DOHH2 (cell line): ENCODE measurements around the gene MTR.

ENCODE experiments used
- H3F3A ChIP-seq: fragments of 200-600 bp; sonication (generic), shearing (Covaris generic); 2 replicates; pipeline ENCODE4 v1.6.0; 2016; ENCODE audit warnings: antibody characterized with exemption, mild to moderate bottlenecking; ENCODE audit not compliant: control insufficient read depth, insufficient read depth
- H3K27ac ChIP-seq: fragments of 200-600 bp; sonication (generic); 2 replicates; pipeline ENCODE4 v1.5.1; 2014; ENCODE audit warnings: low read depth, mild to moderate bottlenecking, low read length, moderate library complexity
- H3K27me3 ChIP-seq: fragments of 200-600 bp; sonication (generic); 2 replicates; pipeline ENCODE4 v1.6.1; 2014; ENCODE audit warnings: mild to moderate bottlenecking, low read length, mixed read lengths; ENCODE audit not compliant: control insufficient read depth
- H3K36me3 ChIP-seq: fragments of 200-600 bp; sonication (generic); 2 replicates; pipeline ENCODE4 v1.6.1; 2014; ENCODE audit warnings: mild to moderate bottlenecking, low read length, moderate library complexity, mixed read lengths; ENCODE audit not compliant: control insufficient read depth
- H3K4me1 ChIP-seq: fragments of 200-600 bp; sonication (generic); 2 replicates; pipeline ENCODE4 v1.6.1; 2014; ENCODE audit warnings: mild to moderate bottlenecking, low read length, mixed read lengths; ENCODE audit not compliant: control insufficient read depth
- H3K4me2 ChIP-seq: fragments of 200-600 bp; sonication (generic); 2 replicates; pipeline ENCODE4 v1.6.0; 2014; ENCODE audit warnings: mild to moderate bottlenecking, low read length, moderate library complexity
- H3K4me3 ChIP-seq: fragments of 200-600 bp; sonication (generic); 2 replicates; pipeline ENCODE4 v1.5.1; 2014; ENCODE audit warnings: mild to moderate bottlenecking, low read length, mixed read lengths
- H3K79me2 ChIP-seq: fragments of 200-600 bp; sonication (generic); 2 replicates; pipeline ENCODE4 v1.6.1; 2014; ENCODE audit warnings: mild to moderate bottlenecking, low read length, mixed read lengths; ENCODE audit not compliant: control insufficient read depth
- H3K9me2 ChIP-seq: fragments of 200-600 bp; sonication (generic); replicated peaks from 2 replicates; pipeline ENCODE4 v1.6.1; 2014; ENCODE audit warnings: mild to moderate bottlenecking, low read length, mixed read lengths; ENCODE audit not compliant: control insufficient read depth
- H3K9me3 ChIP-seq: fragments of 200-600 bp; sonication (generic); 2 replicates; pipeline ENCODE4 v1.6.1; 2014; ENCODE audit warnings: antibody characterized with exemption, low read length, mixed read lengths; ENCODE audit not compliant: control insufficient read depth, insufficient read depth
- H4K20me1 ChIP-seq: fragments of 200-600 bp; sonication (generic); 2 replicates; pipeline ENCODE4 v1.6.0; 2014; ENCODE audit warnings: low read depth, mild to moderate bottlenecking, antibody characterized with exemption, low read length, moderate library complexity; ENCODE audit not compliant: control insufficient read depth, insufficient read depth
- EZH2phosphoT487 ChIP-seq: fragments of 200-600 bp; sonication (generic); IDR thresholded peaks from 2 replicates; pipeline ENCODE4 v1.6.1; 2017; ENCODE audit warnings: borderline replicate concordance, mild to moderate bottlenecking, antibody characterized with exemption, low read length, moderate library complexity, mixed read lengths
- TF ChIP-seq, protein P1 (sequence below): fragments of 200-600 bp; sonication (generic); IDR thresholded peaks from one replicate; pipeline ENCODE4 v1.5.1; 2014; ENCODE audit warnings: antibody characterized with exemption, mild to moderate bottlenecking, low read depth, low read length; ENCODE audit not compliant: poor library complexity, severe bottlenecking

The MTR gene

DNA sequence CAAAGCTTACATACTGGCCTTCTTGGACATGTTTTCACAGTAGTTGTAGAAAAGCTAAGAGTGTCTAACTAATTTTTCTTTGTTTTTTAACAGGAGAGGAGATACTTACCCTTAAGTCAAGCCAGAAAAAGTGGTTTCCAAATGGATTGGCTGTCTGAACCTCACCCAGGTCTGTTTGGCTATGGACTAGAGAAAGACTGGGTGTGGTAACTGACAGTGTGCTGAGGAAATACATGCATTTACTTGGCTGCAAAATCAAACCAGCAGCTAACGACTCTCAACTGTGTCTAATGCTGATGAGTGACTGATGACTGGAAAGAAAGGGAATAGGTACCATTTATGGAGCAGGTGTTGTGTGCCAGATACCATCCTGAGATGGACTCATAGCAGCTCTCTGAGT, 91.1 kb downstream of the MTR start:
- H3K79me2 ChIP-seq, result no peaks in the 10 kb centered on the region
- H3K4me3 ChIP-seq, result no peak overlapping the region
- no peaks in the 10 kb centered on the region for H3F3A ChIP-seq
- H3K9me3 ChIP-seq, result no peaks in the 10 kb centered on the region
- H3K27ac ChIP-seq, result no peak overlapping the region
- no peaks in the 10 kb centered on the region for H3K9me2 ChIP-seq
- H3K36me3 ChIP-seq, result peaks cover 51% of the 10 kb centered on the region
- TF ChIP-seq, protein P1, sequence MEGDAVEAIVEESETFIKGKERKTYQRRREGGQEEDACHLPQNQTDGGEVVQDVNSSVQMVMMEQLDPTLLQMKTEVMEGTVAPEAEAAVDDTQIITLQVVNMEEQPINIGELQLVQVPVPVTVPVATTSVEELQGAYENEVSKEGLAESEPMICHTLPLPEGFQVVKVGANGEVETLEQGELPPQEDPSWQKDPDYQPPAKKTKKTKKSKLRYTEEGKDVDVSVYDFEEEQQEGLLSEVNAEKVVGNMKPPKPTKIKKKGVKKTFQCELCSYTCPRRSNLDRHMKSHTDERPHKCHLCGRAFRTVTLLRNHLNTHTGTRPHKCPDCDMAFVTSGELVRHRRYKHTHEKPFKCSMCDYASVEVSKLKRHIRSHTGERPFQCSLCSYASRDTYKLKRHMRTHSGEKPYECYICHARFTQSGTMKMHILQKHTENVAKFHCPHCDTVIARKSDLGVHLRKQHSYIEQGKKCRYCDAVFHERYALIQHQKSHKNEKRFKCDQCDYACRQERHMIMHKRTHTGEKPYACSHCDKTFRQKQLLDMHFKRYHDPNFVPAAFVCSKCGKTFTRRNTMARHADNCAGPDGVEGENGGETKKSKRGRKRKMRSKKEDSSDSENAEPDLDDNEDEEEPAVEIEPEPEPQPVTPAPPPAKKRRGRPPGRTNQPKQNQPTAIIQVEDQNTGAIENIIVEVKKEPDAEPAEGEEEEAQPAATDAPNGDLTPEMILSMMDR, result no peak
- TF ChIP-seq EZH2phosphoT487, result no peak
- H3K27me3 ChIP-seq, result no peaks in the 10 kb centered on the region
- no peaks in the 10 kb centered on the region for H3K4me1 ChIP-seq
- H3K4me2 ChIP-seq, result no peak overlapping the region
- H4K20me1 ChIP-seq, result no peaks in the 10 kb centered on the region

DNA sequence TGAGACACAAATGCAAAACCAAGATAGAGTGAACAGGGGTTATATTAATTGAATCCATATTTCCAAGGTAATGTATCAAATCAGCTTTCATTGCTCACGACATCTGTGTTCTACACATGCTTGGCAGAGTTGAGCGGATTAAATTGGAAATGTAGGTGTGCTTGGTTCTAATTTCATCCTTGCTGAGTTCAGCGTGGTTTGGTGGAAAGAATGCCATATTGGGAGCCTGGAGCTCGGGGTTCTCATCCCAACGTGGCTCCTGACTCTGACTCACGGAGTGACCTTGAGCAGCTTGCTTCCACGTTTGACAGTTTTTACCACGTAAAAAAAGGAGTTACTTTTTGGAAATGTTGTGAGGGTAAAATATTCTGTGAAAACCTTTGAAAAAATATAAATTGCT, 92.0 kb downstream of the MTR start:
- Histone ChIP-seq H3K27ac (no peak overlapping the region), H3K9me3 (no peaks in the 10 kb centered on the region), H4K20me1 (no peaks in the 10 kb centered on the region), H3K79me2 (no peaks in the 10 kb centered on the region), H3K4me3 (no peak overlapping the region), H3K36me3 (peaks cover 60% of the 10 kb centered on the region), H3F3A (no peaks in the 10 kb centered on the region), H3K27me3 (no peaks in the 10 kb centered on the region), H3K4me2 (no peak overlapping the region), H3K9me2 (no peaks in the 10 kb centered on the region), H3K4me1 (no peaks in the 10 kb centered on the region)
- no peak for TF ChIP-seq EZH2phosphoT487
- TF ChIP-seq, protein P1, result no peak

- no peak for TF ChIP-seq EZH2phosphoT487
- TF ChIP-seq, protein P1, result no peak
- no peaks in the 10 kb centered on the region for H3K27me3 ChIP-seq
- no peaks in the 10 kb centered on the region for H3K4me1 ChIP-seq
- no peaks in the 10 kb centered on the region for H4K20me1 ChIP-seq
- H3K36me3 ChIP-seq, result peaks cover 71% of the 10 kb centered on the region
- H3K4me3 ChIP-seq, result no peak overlapping the region
- H3K9me3 ChIP-seq, result no peaks in the 10 kb centered on the region
- H3K27ac ChIP-seq, result no peak overlapping the region
- no peak overlapping the region for H3K4me2 ChIP-seq
- H3K79me2 ChIP-seq, result no peaks in the 10 kb centered on the region
- H3F3A ChIP-seq, result no peaks in the 10 kb centered on the region
- H3K9me2 ChIP-seq, result no peaks in the 10 kb centered on the region
These were observed 93.0 kb downstream of the MTR start for GRCh38 chr1:236888126-236888525.

- TF ChIP-seq, protein P1, result no peak
- TF ChIP-seq EZH2phosphoT487, result no peak
- H3K27me3 ChIP-seq, result no peaks in the 10 kb centered on the region
- no peak overlapping the region for H3K4me3 ChIP-seq
- no peak overlapping the region for H3K4me2 ChIP-seq
- no peaks in the 10 kb centered on the region for H4K20me1 ChIP-seq
- H3K36me3 ChIP-seq, result peaks cover 76% of the 10 kb centered on the region
- no peaks in the 10 kb centered on the region for H3K9me3 ChIP-seq
- H3K27ac ChIP-seq, result no peak overlapping the region
- H3K9me2 ChIP-seq, result no peaks in the 10 kb centered on the region
- no peaks in the 10 kb centered on the region for H3K4me1 ChIP-seq
- H3F3A ChIP-seq, result no peaks in the 10 kb centered on the region
- H3K79me2 ChIP-seq, result no peaks in the 10 kb centered on the region
These were observed 93.8 kb downstream of the MTR start for GRCh38 chr1:236888903-236889302.
